Panc1 (cell line): ENCODE data around the gene PKLR.

Experiments used
- POLR2AphosphoS5 ChIP-seq: IDR thresholded peaks from 2 replicates; pipeline ENCODE4 v1.6.1; 2012; ENCODE audit warnings: mild to moderate bottlenecking, low read depth, low read length, moderate library complexity
- TCF7L2 ChIP-seq: IDR thresholded peaks from 2 replicates; pipeline ENCODE4 v1.6.1; 2011; ENCODE audit warnings: mild to moderate bottlenecking, low read depth, low read length, inconsistent platforms
- TF ChIP-seq, protein P1 (sequence below): fragments of 450-650 bp; IDR thresholded peaks from 2 replicates; pipeline ENCODE4 v1.5.1; 2017; ENCODE audit warnings: mild to moderate bottlenecking

DNA sequence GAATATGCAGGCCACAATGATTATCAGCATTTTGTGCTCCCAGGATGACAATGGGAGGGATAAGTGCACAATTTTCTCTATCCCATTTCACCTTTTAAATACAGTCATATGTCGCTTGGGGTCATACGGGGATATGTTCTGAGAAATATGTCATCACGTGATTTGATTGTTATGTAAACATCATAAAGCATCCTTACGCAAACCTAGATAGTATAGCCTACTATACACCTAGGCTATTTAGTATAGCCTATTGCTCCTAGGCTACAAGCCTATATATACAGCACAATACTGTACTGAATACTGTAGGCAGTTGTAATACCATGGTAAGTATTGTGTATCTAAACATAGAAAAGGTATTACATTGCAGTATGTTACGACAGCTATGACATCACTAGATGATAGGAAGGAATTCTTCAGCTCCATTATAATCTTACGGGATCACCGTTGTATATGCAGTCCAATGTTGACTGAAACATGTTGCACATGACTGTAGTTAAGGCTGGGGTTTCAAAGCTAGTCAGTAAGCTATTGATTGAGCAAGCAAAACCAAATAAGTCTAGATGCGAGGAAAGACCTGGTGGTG, 38.4 kb upstream of the PKLR start:
- TF ChIP-seq, protein P1, sequence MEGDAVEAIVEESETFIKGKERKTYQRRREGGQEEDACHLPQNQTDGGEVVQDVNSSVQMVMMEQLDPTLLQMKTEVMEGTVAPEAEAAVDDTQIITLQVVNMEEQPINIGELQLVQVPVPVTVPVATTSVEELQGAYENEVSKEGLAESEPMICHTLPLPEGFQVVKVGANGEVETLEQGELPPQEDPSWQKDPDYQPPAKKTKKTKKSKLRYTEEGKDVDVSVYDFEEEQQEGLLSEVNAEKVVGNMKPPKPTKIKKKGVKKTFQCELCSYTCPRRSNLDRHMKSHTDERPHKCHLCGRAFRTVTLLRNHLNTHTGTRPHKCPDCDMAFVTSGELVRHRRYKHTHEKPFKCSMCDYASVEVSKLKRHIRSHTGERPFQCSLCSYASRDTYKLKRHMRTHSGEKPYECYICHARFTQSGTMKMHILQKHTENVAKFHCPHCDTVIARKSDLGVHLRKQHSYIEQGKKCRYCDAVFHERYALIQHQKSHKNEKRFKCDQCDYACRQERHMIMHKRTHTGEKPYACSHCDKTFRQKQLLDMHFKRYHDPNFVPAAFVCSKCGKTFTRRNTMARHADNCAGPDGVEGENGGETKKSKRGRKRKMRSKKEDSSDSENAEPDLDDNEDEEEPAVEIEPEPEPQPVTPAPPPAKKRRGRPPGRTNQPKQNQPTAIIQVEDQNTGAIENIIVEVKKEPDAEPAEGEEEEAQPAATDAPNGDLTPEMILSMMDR, result no peak
- no peak for TF ChIP-seq TCF7L2
- TF ChIP-seq POLR2AphosphoS5, result no peak
